ENCODE measurements around the gene CAPRIN1. TPM values are rescaled to one million over a fixed set of nuclear protein-coding genes. Genes with fewer than 3 reads are reported as not detected.

Gene CAPRIN1
- total RNA-seq, 1 experiment from 2014 or later: 224 TPM

- Histone ChIP-seq H3F3A (ENCODE audit: low read length, unreplicated experiment) (no peaks in the 10 kb centered on the region), H3K9ac (ENCODE audit: low read length) (no peak overlapping the region), H3K27ac (ENCODE audit: low read length) (no peak overlapping the region), H3K27me3 (ENCODE audit: low read length) (no peaks in the 10 kb centered on the region), H2AFZ (ENCODE audit: low read length) (no peak overlapping the region), H3K36me3 (ENCODE audit: low read depth, low read length) (peaks cover 48% of the 10 kb centered on the region), H3K4me2 (ENCODE audit: low read length) (no peak overlapping the region), H3K79me2 (ENCODE audit: low read length) (no peaks in the 10 kb centered on the region), H3K9me3 (ENCODE audit: low read length) (no peaks in the 10 kb centered on the region), H3K9me2 (replicated peaks; ENCODE audit: low read length) (no peaks in the 10 kb centered on the region), H3K4me3 (ENCODE audit: low read length) (no peak overlapping the region), H3K4me1 (ENCODE audit: insufficient read depth, low read length) (no peaks in the 10 kb centered on the region), H4K20me1 (ENCODE audit: low read length) (no peaks in the 10 kb centered on the region)
- no peak for TF ChIP-seq EZH2 (IDR thresholded peaks at IDR 0.05; ENCODE audit: low read length, unreplicated experiment)
- TF ChIP-seq EZH2phosphoT487 (IDR thresholded peaks at IDR 0.05; ENCODE audit: borderline replicate concordance, low read length): no peak
- no peak for TF ChIP-seq CTCF (conservative IDR thresholded peaks at IDR 0.05; ENCODE audit: low read depth, low read length)
- ATAC-seq (no peak), DNase-seq (no peak)
- no TSS peak for BruUV-seq (replicated peaks)
- intact Hi-C loops (cut with micrococcal nuclease): no loop called here
- CTCF ChIA-PET: interaction anchor here (0.6 kb wide), 1 partner anchor 306 kb away, joined by 3 read pairs; the partner anchor contains the start of gene CAT
- POLR2A ChIA-PET (ENCODE audit: unreplicated experiment): no interaction called here
Observed at GRCh38 chr11:34132261-34132965, 80.9 kb downstream of the CAPRIN1 start.

GRCh38 chr11:34134765-34135164 lies 83.2 kb downstream of the CAPRIN1 start:
- Histone ChIP-seq H4K20me1 (ENCODE audit: low read length) (no peaks in the 10 kb centered on the region), H3K9ac (ENCODE audit: low read length) (no peak overlapping the region), H3K27ac (ENCODE audit: low read length) (no peak overlapping the region), H3F3A (ENCODE audit: low read length, unreplicated experiment) (no peaks in the 10 kb centered on the region), H3K27me3 (ENCODE audit: low read length) (no peaks in the 10 kb centered on the region), H3K9me3 (ENCODE audit: low read length) (no peaks in the 10 kb centered on the region), H2AFZ (ENCODE audit: low read length) (no peak overlapping the region), H3K79me2 (ENCODE audit: low read length) (no peaks in the 10 kb centered on the region), H3K9me2 (replicated peaks; ENCODE audit: low read length) (no peaks in the 10 kb centered on the region), H3K4me1 (ENCODE audit: insufficient read depth, low read length) (no peaks in the 10 kb centered on the region), H3K4me3 (ENCODE audit: low read length) (no peak overlapping the region), H3K4me2 (ENCODE audit: low read length) (no peak overlapping the region), H3K36me3 (ENCODE audit: low read depth, low read length) (peaks cover 41% of the 10 kb centered on the region)
- no TSS peak for BruUV-seq (replicated peaks)
- intact Hi-C loops (cut with micrococcal nuclease): no loop called here
- CTCF ChIA-PET: no interaction called here
- ATAC-seq (no peak), DNase-seq (no peak)
- no peak for TF ChIP-seq EZH2phosphoT487 (IDR thresholded peaks at IDR 0.05; ENCODE audit: borderline replicate concordance, low read length)
- no peak for TF ChIP-seq EZH2 (IDR thresholded peaks at IDR 0.05; ENCODE audit: low read length, unreplicated experiment)
- TF ChIP-seq CTCF (conservative IDR thresholded peaks at IDR 0.05; ENCODE audit: low read depth, low read length): no peak
- POLR2A ChIA-PET (ENCODE audit: unreplicated experiment): no interaction called here

- Histone ChIP-seq H3K4me1 (ENCODE audit: insufficient read depth, low read length) (no peaks in the 10 kb centered on the region), H3F3A (ENCODE audit: low read length, unreplicated experiment) (no peaks in the 10 kb centered on the region), H3K4me2 (ENCODE audit: low read length) (no peak overlapping the region), H4K20me1 (ENCODE audit: low read length) (no peaks in the 10 kb centered on the region), H3K27me3 (ENCODE audit: low read length) (no peaks in the 10 kb centered on the region), H3K9me3 (ENCODE audit: low read length) (no peaks in the 10 kb centered on the region), H3K9ac (ENCODE audit: low read length) (no peak overlapping the region), H3K36me3 (ENCODE audit: low read depth, low read length) (peaks cover 37% of the 10 kb centered on the region), H3K79me2 (ENCODE audit: low read length) (no peaks in the 10 kb centered on the region), H3K4me3 (ENCODE audit: low read length) (no peak overlapping the region), H3K27ac (ENCODE audit: low read length) (no peak overlapping the region), H2AFZ (ENCODE audit: low read length) (no peak overlapping the region), H3K9me2 (replicated peaks; ENCODE audit: low read length) (no peaks in the 10 kb centered on the region)
- intact Hi-C loops (cut with micrococcal nuclease): no loop called here
- ATAC-seq: no peak
- no peak for DNase-seq
- ChIA-PET POLR2A (ENCODE audit: unreplicated experiment) (interaction anchor here (0.7 kb wide), 1 partner anchor 190 kb away, joined by 4 read pairs; no protein-coding TSS in a partner anchor), CTCF (no interaction called here)
- TF ChIP-seq EZH2phosphoT487 (IDR thresholded peaks at IDR 0.05; ENCODE audit: borderline replicate concordance, low read length) (no peak), CTCF (conservative IDR thresholded peaks at IDR 0.05; ENCODE audit: low read depth, low read length) (no peak), EZH2 (IDR thresholded peaks at IDR 0.05; ENCODE audit: low read length, unreplicated experiment) (no peak)
- no TSS peak for BruUV-seq (replicated peaks)
Observed at GRCh38 chr11:34135439-34135838, 83.9 kb downstream of the CAPRIN1 start.
